Measurements from ENCODE around the gene DSCAML1.

DSCAML1 gene

GRCh38 chr11:117631336-117632140 is 165.5 kb downstream of the DSCAML1 start:
- DNase-seq = no peak

- DNase-seq = no peak
Observed at GRCh38 chr11:117629891-117630538, 167.0 kb downstream of the DSCAML1 start.

- no peak for DNase-seq
Observed at GRCh38 chr11:117629146-117629545, 167.9 kb downstream of the DSCAML1 start.

GRCh38 chr11:117627259-117627658 is 169.8 kb downstream of the DSCAML1 start:
- no peak for DNase-seq

- no peak for DNase-seq
Observed at GRCh38 chr11:117626576-117626975, 170.4 kb downstream of the DSCAML1 start.

- DNase-seq = no peak
Observed at GRCh38 chr11:117625237-117625636, 171.8 kb downstream of the DSCAML1 start.

GRCh38 chr11:117623831-117624271 is 173.2 kb downstream of the DSCAML1 start:
- DNase-seq = no peak

- DNase-seq = no peak
Observed at GRCh38 chr11:117621226-117621625, 175.8 kb downstream of the DSCAML1 start.

- DNase-seq = no peak
Observed at GRCh38 chr11:117620659-117621058, 176.4 kb downstream of the DSCAML1 start.

GRCh38 chr11:117620086-117620485 is 176.9 kb downstream of the DSCAML1 start:
- DNase-seq = no peak

- DNase-seq = no peak
Observed at GRCh38 chr11:117619661-117620060, 177.4 kb downstream of the DSCAML1 start.

GRCh38 chr11:117618982-117619355 is 178.0 kb downstream of the DSCAML1 start:
- DNase-seq = no peak

- no peak for DNase-seq
Observed at GRCh38 chr11:117618302-117618981, 178.6 kb downstream of the DSCAML1 start.

- no peak for DNase-seq
Observed at GRCh38 chr11:117616979-117617378, 180.0 kb downstream of the DSCAML1 start.

GRCh38 chr11:117614728-117615127 is 182.3 kb downstream of the DSCAML1 start:
- DNase-seq = no peak

GRCh38 chr11:117613521-117613920 is 183.5 kb downstream of the DSCAML1 start:
- no peak for DNase-seq

GRCh38 chr11:117612177-117612576 is 184.8 kb downstream of the DSCAML1 start:
- no peak for DNase-seq

GRCh38 chr11:117610901-117611300 is 186.1 kb downstream of the DSCAML1 start:
- DNase-seq = no peak

GRCh38 chr11:117610045-117610444 is 187.0 kb downstream of the DSCAML1 start:
- DNase-seq = no peak

- DNase-seq = no peak
Observed at GRCh38 chr11:117607449-117607848, 189.6 kb downstream of the DSCAML1 start.

GRCh38 chr11:117606790-117607189 is 190.2 kb downstream of the DSCAML1 start:
- no peak for DNase-seq

GRCh38 chr11:117606211-117606610 is 190.8 kb downstream of the DSCAML1 start:
- no peak for DNase-seq

- DNase-seq = no peak
Observed at GRCh38 chr11:117605331-117605730, 191.7 kb downstream of the DSCAML1 start.

Measured in CD4-positive, alpha-beta T cell treated with Interleukin-4 for 1 hour (primary cell).